ENCODE measurements around the gene UPF2. TPM values are rescaled to one million over a fixed set of nuclear protein-coding genes. Genes with fewer than 3 reads are reported as not detected.
A peak's percentile ranks its signal among the peaks of the same experiment; 100 is the strongest.

UPF2 gene
- total and polyA plus RNA-seq, 2 donors, result 20.2 to 31.4 TPM

DNA sequence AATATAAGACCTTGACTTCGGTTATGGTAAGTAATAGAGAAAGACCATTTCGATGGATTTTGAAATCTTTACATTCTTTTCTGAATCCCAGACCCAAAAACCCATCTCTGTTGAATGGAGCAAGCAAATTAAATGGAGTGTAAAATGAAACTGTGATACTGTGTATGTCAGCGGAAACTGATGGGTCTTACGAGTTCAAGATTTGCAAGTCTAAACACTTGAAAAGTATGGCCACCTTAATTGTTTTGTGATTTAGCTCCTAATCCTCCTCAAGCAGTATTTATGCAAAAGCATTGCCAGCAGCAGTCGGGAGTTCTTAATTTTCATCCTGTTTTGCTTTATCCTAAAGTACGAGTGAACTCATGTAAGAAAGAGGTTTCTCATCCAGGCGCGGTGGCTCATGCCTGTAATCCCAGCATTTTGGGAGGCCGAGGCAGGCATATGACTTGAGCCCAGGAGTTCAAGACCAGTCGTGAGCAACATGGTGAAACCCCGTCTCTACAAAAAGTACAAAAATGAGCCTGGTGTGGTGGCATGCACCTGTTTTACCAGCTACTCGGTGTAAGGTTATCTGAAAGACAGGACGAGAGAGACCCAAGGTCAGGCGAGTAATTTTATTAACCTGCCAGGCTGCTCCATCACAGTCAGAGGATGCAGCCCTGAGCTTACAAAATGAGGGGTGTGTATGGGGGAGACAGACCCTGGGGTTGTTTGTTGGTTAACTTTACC lies 20.3 kb upstream of the UPF2 start:
- DNase-seq (ENCODE audit: extremely low spot score), result no peak
- WGBS, result 60% methylated on average over 14 of the region's 14 CpGs
- no peak overlapping the region for H3K27ac ChIP-seq (ENCODE audit: low read depth)

GRCh38 chr10:12061124-12061523 lies 18.5 kb upstream of the UPF2 start:
- Histone ChIP-seq H3K36me3 (ENCODE audit: insufficient read depth) (no peaks in the 10 kb centered on the region), H3K4me1 (ENCODE audit: insufficient read depth) (no peaks in the 10 kb centered on the region), H3K27ac (ENCODE audit: low read depth) (no peak overlapping the region), H3K4me3 (ENCODE audit: low read depth, low read length) (no peak overlapping the region)
- no peak for DNase-seq (ENCODE audit: extremely low spot score)
- WGBS, result 89% methylated on average over 4 of the region's 4 CpGs

More for the DNA sequence above, 20.3 kb upstream of the UPF2 start:
- no peak overlapping the region for H3K4me3 ChIP-seq (ENCODE audit: low read depth, low read length)
- no peaks in the 10 kb centered on the region for H3K4me1 ChIP-seq (ENCODE audit: insufficient read depth)
- no peaks in the 10 kb centered on the region for H3K36me3 ChIP-seq (ENCODE audit: insufficient read depth)

DNA sequence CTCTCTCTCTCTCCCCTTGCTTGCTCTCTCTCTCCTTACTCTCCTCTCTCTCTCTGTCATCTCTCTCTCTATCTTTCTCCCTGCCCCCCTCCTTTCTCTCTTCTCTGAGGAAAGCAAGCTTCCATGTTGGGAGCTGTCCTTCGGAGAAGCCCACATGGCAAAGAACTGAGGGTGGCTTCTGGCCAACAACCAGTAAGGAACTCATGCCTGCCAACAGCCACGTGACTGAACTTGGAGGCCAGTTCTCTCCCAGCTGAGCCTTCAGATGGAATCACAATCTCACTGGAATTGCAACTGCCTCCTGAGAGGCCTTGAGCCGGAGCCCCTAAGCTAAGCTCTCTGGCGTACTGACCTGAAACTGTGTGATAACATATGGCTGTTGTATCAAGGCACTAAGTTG lies 14.1 kb upstream of the UPF2 start:
- no peaks in the 10 kb centered on the region for H3K36me3 ChIP-seq (ENCODE audit: insufficient read depth)
- no peak overlapping the region for H3K4me3 ChIP-seq (ENCODE audit: low read depth, low read length)
- 59% methylated on average over 4 of the region's 4 CpGs for WGBS
- H3K4me1 ChIP-seq (ENCODE audit: insufficient read depth), result no peaks in the 10 kb centered on the region
- H3K27ac ChIP-seq (ENCODE audit: low read depth), result no peak overlapping the region
- DNase-seq (ENCODE audit: extremely low spot score), result no peak

DNA sequence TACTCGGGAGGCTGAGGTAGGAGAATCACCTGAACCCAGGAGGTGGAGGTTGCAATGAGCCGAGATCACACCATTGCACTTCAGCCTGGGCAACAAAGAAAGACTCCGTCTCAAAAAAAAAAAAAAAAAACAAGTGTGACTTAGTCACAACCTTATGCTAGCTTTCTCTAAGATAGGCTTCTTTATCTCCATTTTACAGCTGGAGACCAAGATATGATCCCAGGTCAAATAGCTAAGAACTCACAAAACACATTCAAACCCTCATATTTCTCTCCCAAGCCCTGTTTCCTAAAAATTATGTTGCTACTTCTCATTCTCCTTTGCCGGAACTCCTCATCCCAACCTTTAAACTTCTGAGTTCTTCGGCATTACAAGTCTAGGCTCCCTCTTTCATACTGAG lies 13.1 kb upstream of the UPF2 start:
- no peak overlapping the region for H3K4me3 ChIP-seq (ENCODE audit: low read depth, low read length)
- H3K4me1 ChIP-seq (ENCODE audit: insufficient read depth), result no peaks in the 10 kb centered on the region
- H3K36me3 ChIP-seq (ENCODE audit: insufficient read depth), result no peaks in the 10 kb centered on the region
- no peak for DNase-seq (ENCODE audit: extremely low spot score)
- H3K27ac ChIP-seq (ENCODE audit: low read depth), result no peak overlapping the region
- WGBS, result 88% methylated on average over 5 of the region's 5 CpGs

DNA sequence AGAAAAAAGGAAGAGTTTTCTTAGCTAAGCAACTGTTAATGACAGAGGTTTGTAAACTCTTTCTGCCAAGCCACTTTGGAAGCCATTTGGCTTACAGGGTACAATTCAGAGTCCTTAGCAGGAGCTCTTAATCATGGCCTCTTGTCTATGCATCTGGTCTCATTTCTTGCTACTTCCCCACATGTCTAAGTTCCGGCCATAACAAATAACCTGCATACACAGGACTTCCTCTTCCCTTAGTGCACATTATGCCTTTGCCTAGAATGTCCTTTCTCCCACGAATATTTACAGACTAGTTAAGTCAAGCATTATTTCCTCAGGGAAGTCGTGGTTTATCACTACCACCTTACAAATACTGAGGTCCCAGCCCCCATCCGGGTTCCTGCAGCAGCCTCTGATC lies 8.6 kb upstream of the UPF2 start:
- no peaks in the 10 kb centered on the region for H3K36me3 ChIP-seq (ENCODE audit: insufficient read depth)
- H3K27ac ChIP-seq (ENCODE audit: low read depth), result no peak overlapping the region
- no peak overlapping the region for H3K4me3 ChIP-seq (ENCODE audit: low read depth, low read length)
- no peaks in the 10 kb centered on the region for H3K4me1 ChIP-seq (ENCODE audit: insufficient read depth)
- WGBS, result 64% methylated on average over 4 of the region's 4 CpGs
- DNase-seq (ENCODE audit: extremely low spot score), result no peak

GRCh38 chr10:12050528-12050927 lies 7.9 kb upstream of the UPF2 start:
- DNase-seq (ENCODE audit: extremely low spot score), result no peak
- no peaks in the 10 kb centered on the region for H3K36me3 ChIP-seq (ENCODE audit: insufficient read depth)
- H3K4me3 ChIP-seq (ENCODE audit: low read depth, low read length), result no peak overlapping the region
- H3K27ac ChIP-seq (ENCODE audit: low read depth), result no peak overlapping the region
- H3K4me1 ChIP-seq (ENCODE audit: insufficient read depth), result no peaks in the 10 kb centered on the region

DNA sequence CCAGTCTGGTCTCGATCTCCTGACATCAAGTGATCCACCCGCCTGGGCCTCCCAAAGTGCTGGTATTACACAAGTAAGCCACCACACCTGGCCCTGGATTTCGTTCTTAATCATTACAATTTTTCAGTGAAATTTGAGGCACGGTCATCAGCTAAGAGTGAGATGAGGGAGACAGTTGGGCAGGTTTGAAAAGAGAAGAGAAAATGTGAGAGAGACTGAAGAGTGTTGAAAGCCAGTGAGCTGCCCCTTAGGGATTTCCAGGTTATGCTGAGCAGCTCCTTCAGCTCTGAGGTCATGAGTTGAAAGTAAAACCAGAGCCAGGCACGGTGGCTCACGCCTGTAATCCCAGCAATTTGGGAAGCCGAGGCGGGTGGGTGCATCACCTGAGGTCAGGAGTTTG lies 5.9 kb upstream of the UPF2 start:
- no peak overlapping the region for H3K27ac ChIP-seq (ENCODE audit: low read depth)
- WGBS, result 84% methylated on average over 8 of the region's 8 CpGs
- no peaks in the 10 kb centered on the region for H3K36me3 ChIP-seq (ENCODE audit: insufficient read depth)
- no peak for DNase-seq (ENCODE audit: extremely low spot score)
- H3K4me1 ChIP-seq (ENCODE audit: insufficient read depth), result no peaks in the 10 kb centered on the region
- H3K4me3 ChIP-seq (ENCODE audit: low read depth, low read length), result no peak overlapping the region

- Histone ChIP-seq H3K4me1 (ENCODE audit: insufficient read depth) (no peaks in the 10 kb centered on the region), H3K27ac (ENCODE audit: low read depth) (no peak overlapping the region), H3K36me3 (ENCODE audit: insufficient read depth) (no peaks in the 10 kb centered on the region), H3K4me3 (ENCODE audit: low read depth, low read length) (no peak overlapping the region)
- DNase-seq (ENCODE audit: extremely low spot score), result no peak
- WGBS, result 77% methylated on average over 5 of the region's 5 CpGs
Observed at GRCh38 chr10:12045596-12045995, 3.0 kb upstream of the UPF2 start.

DNA sequence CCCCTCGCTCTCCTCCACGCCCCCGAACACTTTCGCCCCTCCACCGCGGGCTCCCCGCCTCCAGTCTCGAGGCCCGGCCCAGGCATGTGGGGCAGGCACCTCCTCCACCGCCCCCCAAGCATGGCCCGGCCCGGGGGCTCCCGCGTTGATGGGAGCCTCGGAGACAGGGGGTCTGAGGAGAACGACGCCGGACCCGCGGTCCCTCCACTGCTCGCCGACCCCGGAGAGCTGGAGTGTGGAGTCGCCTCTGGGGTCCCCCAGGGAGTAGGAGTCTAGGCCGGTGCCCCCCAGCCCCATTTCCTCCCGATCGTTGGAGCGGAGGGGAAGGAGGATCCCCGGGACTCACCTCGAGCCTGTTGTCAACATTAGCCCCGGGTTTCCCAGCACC lies 206 bp downstream of the UPF2 start:
- H3K4me1 ChIP-seq (ENCODE audit: insufficient read depth), result no peaks in the 10 kb centered on the region
- peak overlapping the region; percentile 100 for H3K27ac ChIP-seq (ENCODE audit: low read depth)
- H3K36me3 ChIP-seq (ENCODE audit: insufficient read depth), result no peaks in the 10 kb centered on the region
- no peak for DNase-seq (ENCODE audit: extremely low spot score)
- H3K4me3 ChIP-seq (ENCODE audit: low read depth, low read length), result peak overlapping the region; percentile 97
- under 1% methylated on average over 31 of the region's 31 CpGs for WGBS

DNA sequence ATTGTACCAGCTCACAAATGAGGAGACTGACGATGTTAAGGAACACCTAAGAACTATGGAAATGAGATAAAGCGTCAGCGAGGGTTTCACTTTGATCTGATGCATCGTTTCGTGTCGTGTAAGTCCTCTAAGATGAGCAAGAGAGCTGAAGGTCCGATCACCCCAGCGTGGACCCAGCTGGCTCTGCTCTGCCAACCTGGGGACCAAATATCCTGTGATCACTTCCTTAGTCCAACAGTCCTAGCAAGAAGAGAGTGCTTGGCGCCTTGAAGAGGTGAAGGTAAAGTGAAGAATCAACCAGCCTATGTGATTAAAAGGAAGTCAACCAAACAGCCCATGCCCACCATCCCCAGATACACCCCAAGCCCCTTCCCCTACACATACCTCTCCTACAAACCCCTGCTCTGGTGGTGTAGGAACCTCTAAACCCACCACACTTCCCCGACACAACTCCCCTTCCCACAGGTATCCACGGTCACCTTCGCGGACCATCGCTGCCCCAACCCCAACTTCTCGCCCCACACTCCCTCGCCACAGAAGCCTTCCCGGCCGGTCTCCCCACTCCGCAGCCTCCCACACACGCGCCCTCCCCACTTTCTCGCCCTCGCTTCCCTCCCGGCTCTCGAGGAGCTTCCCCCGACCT lies 722 bp downstream of the UPF2 start:
- WGBS, result under 1% methylated on average over 26 of the region's 26 CpGs
- Histone ChIP-seq H3K4me3 (ENCODE audit: low read depth, low read length) (peak overlapping the region; percentile 97), H3K36me3 (ENCODE audit: insufficient read depth) (no peaks in the 10 kb centered on the region), H3K27ac (ENCODE audit: low read depth) (peak overlapping the region; percentile 100), H3K4me1 (ENCODE audit: insufficient read depth) (no peaks in the 10 kb centered on the region)
- no peak for DNase-seq (ENCODE audit: extremely low spot score)

DNA sequence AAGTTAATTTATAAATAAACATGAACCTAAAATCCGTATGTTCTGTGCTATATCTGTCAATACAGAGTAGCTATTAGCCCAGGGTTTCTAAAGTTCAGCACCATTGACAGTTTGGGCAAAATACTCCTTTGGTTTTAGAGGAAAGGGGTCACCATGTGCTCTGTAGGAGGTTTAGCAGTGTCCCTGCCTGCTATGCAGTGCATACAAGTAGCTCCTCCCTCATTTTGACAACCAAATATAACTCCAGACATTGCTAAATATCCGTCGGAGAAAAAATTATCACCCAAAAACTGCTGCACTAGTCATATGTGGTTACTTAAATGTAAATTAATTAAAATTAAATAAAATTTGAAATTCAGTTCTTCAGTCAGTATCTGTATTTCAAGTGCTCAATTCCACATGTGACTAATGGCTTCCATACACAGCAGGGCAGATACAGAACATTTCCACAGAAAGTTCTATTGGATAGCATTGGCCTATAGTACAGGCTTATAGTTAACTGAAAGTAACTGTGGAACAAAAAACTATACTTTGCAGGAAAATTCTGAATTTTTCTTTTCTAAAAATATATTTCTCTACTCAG lies 6.4 kb downstream of the UPF2 start:
- no peak overlapping the region for H3K4me3 ChIP-seq (ENCODE audit: low read depth, low read length)
- no peaks in the 10 kb centered on the region for H3K4me1 ChIP-seq (ENCODE audit: insufficient read depth)
- no peaks in the 10 kb centered on the region for H3K36me3 ChIP-seq (ENCODE audit: insufficient read depth)
- WGBS, result 84% methylated on average over 3 of the region's 3 CpGs
- H3K27ac ChIP-seq (ENCODE audit: low read depth), result no peak overlapping the region
- no peak for DNase-seq (ENCODE audit: extremely low spot score)

DNA sequence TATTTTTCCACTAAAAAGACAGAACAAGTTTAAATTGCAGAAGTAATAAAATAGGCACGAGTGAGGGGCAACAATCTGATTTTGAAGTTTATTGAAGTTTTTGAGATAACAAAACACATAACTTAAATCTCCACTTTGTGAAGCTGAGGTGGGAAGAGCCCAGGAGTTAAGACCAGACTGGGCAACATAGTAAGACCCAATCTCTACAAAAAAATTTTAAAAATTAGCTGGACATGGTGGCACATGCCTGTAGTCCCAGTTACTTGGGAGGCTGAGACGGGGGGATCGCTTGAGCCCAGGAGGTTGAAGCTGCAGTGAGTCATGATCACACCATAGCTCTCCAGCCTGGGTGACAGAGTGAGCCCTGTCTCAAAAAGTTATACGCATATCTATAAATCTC lies 11.2 kb downstream of the UPF2 start:
- 93% methylated on average over 4 of the region's 4 CpGs for WGBS
- H3K36me3 ChIP-seq (ENCODE audit: insufficient read depth), result peaks cover 2% of the 10 kb centered on the region
- H3K4me3 ChIP-seq (ENCODE audit: low read depth, low read length), result no peak overlapping the region
- no peak overlapping the region for H3K27ac ChIP-seq (ENCODE audit: low read depth)
- DNase-seq (ENCODE audit: extremely low spot score), result no peak
- no peaks in the 10 kb centered on the region for H3K4me1 ChIP-seq (ENCODE audit: insufficient read depth)

DNA sequence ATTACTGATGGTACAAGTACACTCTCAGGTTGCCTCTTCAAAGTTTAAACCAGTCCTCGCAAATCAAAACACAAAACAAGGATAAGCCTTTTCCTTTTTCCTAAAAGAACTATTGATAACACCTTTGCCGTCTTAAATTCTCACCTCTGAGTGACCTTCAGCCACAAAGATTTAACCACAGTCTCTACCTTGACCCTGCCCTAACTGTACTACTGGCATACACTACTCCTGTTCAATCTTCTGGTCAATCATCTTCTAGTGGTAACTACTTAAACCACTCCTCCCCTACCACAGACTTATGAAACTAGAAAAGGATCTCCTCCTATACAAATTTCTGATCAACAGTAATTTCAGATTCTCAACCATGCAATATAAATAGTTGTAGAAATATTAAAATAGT lies 15.1 kb downstream of the UPF2 start:
- 93% methylated on average over 2 of the region's 2 CpGs for WGBS
- Histone ChIP-seq H3K4me3 (ENCODE audit: low read depth, low read length) (no peak overlapping the region), H3K36me3 (ENCODE audit: insufficient read depth) (peaks cover 2% of the 10 kb centered on the region), H3K4me1 (ENCODE audit: insufficient read depth) (no peaks in the 10 kb centered on the region), H3K27ac (ENCODE audit: low read depth) (no peak overlapping the region)
- DNase-seq (ENCODE audit: extremely low spot score), result no peak

GRCh38 chr10:12025591-12025990 lies 17.0 kb downstream of the UPF2 start:
- Histone ChIP-seq H3K4me3 (ENCODE audit: low read depth, low read length) (no peak overlapping the region), H3K36me3 (ENCODE audit: insufficient read depth) (peaks cover 2% of the 10 kb centered on the region), H3K4me1 (ENCODE audit: insufficient read depth) (no peaks in the 10 kb centered on the region), H3K27ac (ENCODE audit: low read depth) (no peak overlapping the region)
- DNase-seq (ENCODE audit: extremely low spot score), result no peak
- WGBS, result 95% methylated on average over 5 of the region's 5 CpGs
